CD4-positive, CD25-positive, alpha-beta regulatory T cell (primary cell): ENCODE data around the gene EFHB. TPM values are rescaled to one million over a fixed set of nuclear protein-coding genes. Genes with fewer than 3 reads are reported as not detected.
A peak's percentile ranks its signal among the peaks of the same experiment; 100 is the strongest.
"Not testable (repeated sequence)": the region's sequence is repeated elsewhere in the genome, so short reads cannot be mapped to it uniquely, and the experiment has no call there.

ENCODE experiments used
- ATAC-seq, 2 donors: fragments of 150-1000 bp; cut with Tn5 transposase; one replicate each; pipeline ENCODE4 v1.10.0; 2021; ENCODE audit warnings: low read depth in 2 of 2, moderate number of reproducible peaks in 2 of 2, moderate library complexity in 1 of 2
- DNase-seq, 3 donors: peaks; one replicate each; pipeline versions ENCODE4 v3.0.0 to v3.0.0-alpha.2; 2012 to 2022; ENCODE audit warnings: mixed read lengths in 1 of 3
- H3K27ac ChIP-seq: one replicate; pipeline ENCODE4 v1.7.0; 2013; ENCODE audit warnings: mild to moderate bottlenecking, low read length; ENCODE audit not compliant: insufficient read depth, poor library complexity, severe bottlenecking
- H3K27me3 ChIP-seq: one replicate; pipeline ENCODE4 v1.7.0; 2013; ENCODE audit warnings: low read length; ENCODE audit not compliant: control insufficient read depth, insufficient read depth
- H3K36me3 ChIP-seq: one replicate; pipeline ENCODE4 v1.7.0; 2013; ENCODE audit warnings: mild to moderate bottlenecking, low read length, moderate library complexity; ENCODE audit not compliant: control insufficient read depth, insufficient read depth
- H3K4me1 ChIP-seq: 2 replicates; pipeline ENCODE4 v1.7.0; 2013; ENCODE audit warnings: mild to moderate bottlenecking, low read length; ENCODE audit not compliant: insufficient read depth, control insufficient read depth, poor library complexity, severe bottlenecking
- H3K4me3 ChIP-seq: one replicate; pipeline ENCODE4 v1.7.0; 2013; ENCODE audit warnings: low read depth, mild to moderate bottlenecking, low read length, moderate library complexity
- H3K9me3 ChIP-seq, 2 experiments: 1 replicate in 1 of 2; 2 replicates in 1 of 2; pipeline ENCODE4 v1.7.0; 2013; ENCODE audit warnings: low read length in 2 of 2, mild to moderate bottlenecking in 1 of 2, moderate library complexity in 1 of 2; ENCODE audit not compliant: control insufficient read depth in 2 of 2
- H3K27ac Mint-ChIP-seq, 3 donors: one replicate each; pipeline ENCODE4 v1.8.0; 2020 to 2022; ENCODE audit warnings: mild to moderate bottlenecking in 3 of 3, mixed read lengths in 3 of 3, moderate library complexity in 2 of 3
- H3K27me3 Mint-ChIP-seq: one replicate; pipeline ENCODE4 v1.8.0; 2022; ENCODE audit warnings: mild to moderate bottlenecking, mixed read lengths
- H3K36me3 Mint-ChIP-seq: one replicate; pipeline ENCODE4 v1.8.0; 2020; ENCODE audit warnings: mixed read lengths
- H3K4me1 Mint-ChIP-seq, 4 donors: one replicate each; pipeline ENCODE4 v1.8.0; 2020 to 2022; ENCODE audit warnings: mixed read lengths in 4 of 4, mild to moderate bottlenecking in 1 of 4
- H3K4me3 Mint-ChIP-seq, 4 donors: one replicate each; pipeline ENCODE4 v1.8.0; 2020 to 2022; ENCODE audit warnings: mild to moderate bottlenecking in 4 of 4, mixed read lengths in 4 of 4, moderate library complexity in 3 of 4
- H3K9me3 Mint-ChIP-seq, 7 donors: one replicate each; pipeline ENCODE4 v1.8.0; 2020 to 2022; ENCODE audit warnings: mixed read lengths in 7 of 7, mild to moderate bottlenecking in 3 of 7, moderate library complexity in 2 of 7
- polyA plus RNA-seq, 4 donors: library from polyadenylated mRNA; unstranded; fragments of 300-500 nt; fragmentation: Illumina TruSeq; gene quantifications; one replicate each; pipeline ENCODE4 v1.2.3, GENCODE V29; 2021
- total RNA-seq: library from RNA; stranded (reverse); gene quantifications from one replicate; pipeline ENCODE4 v1.2.3, GENCODE V29; 2022

The EFHB gene
- total and polyA plus RNA-seq, 5 donors from 2014 or later: 0.10 to 1.3 (median 0.23) TPM

GRCh38 chr3:19881852-19882251 lies 52.2 kb downstream of the EFHB start:
- DNase-seq: no peak
- Histone ChIP-seq H3K27me3 (no peaks in the 10 kb centered on the region), H3K36me3 (no peaks in the 10 kb centered on the region), H3K4me1 (no peaks in the 10 kb centered on the region), H3K9me3 (no peaks in the 10 kb centered on the region), H3K4me3 (no peak overlapping the region), H3K27ac (no peak overlapping the region)
- H3K9me3 Mint-ChIP-seq: no peaks in the 10 kb centered on the region
- H3K36me3 Mint-ChIP-seq: no peaks in the 10 kb centered on the region
- ATAC-seq: no peak
- no peaks in the 10 kb centered on the region for H3K4me1 Mint-ChIP-seq
- H3K27ac Mint-ChIP-seq: no peak overlapping the region
- H3K4me3 Mint-ChIP-seq: no peak overlapping the region
- no peaks in the 10 kb centered on the region for H3K27me3 Mint-ChIP-seq

GRCh38 chr3:19881036-19881435 lies 53.0 kb downstream of the EFHB start:
- H3K36me3 Mint-ChIP-seq: no peaks in the 10 kb centered on the region
- DNase-seq (no peak), ATAC-seq (no peak)
- no peak overlapping the region for H3K27ac Mint-ChIP-seq
- no peak overlapping the region for H3K27ac ChIP-seq
- H3K4me3 Mint-ChIP-seq: no peak overlapping the region
- H3K27me3 ChIP-seq: no peaks in the 10 kb centered on the region
- H3K4me1 ChIP-seq: no peaks in the 10 kb centered on the region
- no peaks in the 10 kb centered on the region for H3K9me3 ChIP-seq
- no peaks in the 10 kb centered on the region for H3K9me3 Mint-ChIP-seq
- no peaks in the 10 kb centered on the region for H3K36me3 ChIP-seq
- H3K4me1 Mint-ChIP-seq: no peaks in the 10 kb centered on the region
- H3K27me3 Mint-ChIP-seq: no peaks in the 10 kb centered on the region
- no peak overlapping the region for H3K4me3 ChIP-seq

GRCh38 chr3:19877656-19878055 lies 56.4 kb downstream of the EFHB start:
- ATAC-seq (no peak), DNase-seq (no peak)
- H3K27ac ChIP-seq: no peak overlapping the region

GRCh38 chr3:19866751-19867347 lies 67.2 kb downstream of the EFHB start:
- Mint-ChIP-seq H3K36me3 (no peaks in the 10 kb centered on the region), H3K4me3 (no peak overlapping the region), H3K9me3 (peaks cover 0 to 3% (median 0%) of the 10 kb centered on the region in 7 donors), H3K27ac (no peak overlapping the region), H3K27me3 (peaks cover 21% of the 10 kb centered on the region), H3K4me1 (peaks cover 0 to 4% (median 0%) of the 10 kb centered on the region in 4 donors)
- peak in 2 of 3 donors; percentile 14 to 56 for DNase-seq
- Histone ChIP-seq H3K27me3 (no peaks in the 10 kb centered on the region), H3K36me3 (no peaks in the 10 kb centered on the region), H3K9me3 (no peaks in the 10 kb centered on the region), H3K4me3 (no peak overlapping the region), H3K27ac (no peak overlapping the region), H3K4me1 (no peaks in the 10 kb centered on the region)
- peak in 1 of 2 donors; percentile 55 for ATAC-seq

More at GRCh38 chr3:19877656-19878055, 56.4 kb downstream of the EFHB start:
- Histone ChIP-seq H3K27me3 (no peaks in the 10 kb centered on the region), H3K9me3 (no peaks in the 10 kb centered on the region), H3K36me3 (no peaks in the 10 kb centered on the region), H3K4me3 (no peak overlapping the region), H3K4me1 (no peaks in the 10 kb centered on the region)
- H3K27me3 Mint-ChIP-seq: peaks cover 4% of the 10 kb centered on the region
- no peak overlapping the region for H3K27ac Mint-ChIP-seq
- no peaks in the 10 kb centered on the region for H3K36me3 Mint-ChIP-seq
- H3K4me3 Mint-ChIP-seq: no peak overlapping the region
- H3K9me3 Mint-ChIP-seq: no peaks in the 10 kb centered on the region
- no peaks in the 10 kb centered on the region for H3K4me1 Mint-ChIP-seq

DNA sequence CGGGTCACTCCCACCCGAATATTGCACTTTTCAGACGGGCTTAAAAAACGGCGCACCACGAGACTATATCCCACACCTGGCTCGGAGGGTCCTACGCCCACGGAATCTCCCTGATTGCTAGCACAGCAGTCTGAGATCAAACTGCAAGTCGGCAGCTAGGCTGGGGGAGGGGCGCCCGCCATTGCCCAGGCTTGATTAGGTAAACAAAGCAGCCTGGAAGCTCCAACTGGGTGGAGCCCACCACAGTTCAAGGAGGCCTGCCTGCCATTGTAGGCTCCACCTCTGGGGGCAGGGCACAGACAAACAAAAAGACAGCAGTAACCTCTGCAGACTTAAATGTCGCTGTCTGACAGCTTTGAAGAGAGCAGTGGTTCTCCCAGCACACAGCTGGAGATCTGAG lies 78.7 kb downstream of the EFHB start:
- not testable (repeated sequence) for H3K9me3 ChIP-seq, H3K27ac ChIP-seq
- H3K9me3 Mint-ChIP-seq: peaks cover 0 to 19% (median 6%) of the 10 kb centered on the region in 7 donors

DNA sequence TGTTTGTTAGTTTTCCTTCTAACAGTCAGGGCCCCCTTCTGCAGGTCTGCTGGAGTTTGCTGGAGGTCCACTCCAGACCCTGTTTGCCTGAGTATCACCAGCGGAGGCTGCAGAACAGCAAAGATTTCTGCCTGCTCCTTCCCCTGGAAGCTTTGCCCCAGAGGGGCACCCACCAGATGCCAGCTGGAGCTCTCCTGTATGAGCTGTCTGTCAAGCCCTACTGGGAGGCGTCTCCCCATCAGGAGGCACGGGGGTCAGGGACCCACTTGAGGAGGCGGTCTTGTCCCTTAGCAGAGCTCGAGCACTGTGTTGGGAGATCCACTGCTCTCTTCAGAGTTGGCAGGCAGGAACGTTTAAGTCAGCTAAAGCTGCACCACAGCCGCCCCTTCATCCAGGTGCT lies 87.4 kb downstream of the EFHB start:
- H3K27me3 Mint-ChIP-seq, H3K4me3 ChIP-seq, H3K36me3 ChIP-seq, H3K4me3 Mint-ChIP-seq, DNase-seq, H3K4me1 Mint-ChIP-seq, H3K27ac Mint-ChIP-seq, ATAC-seq, H3K9me3 ChIP-seq, H3K27me3 ChIP-seq, H3K4me1 ChIP-seq, H3K27ac ChIP-seq, H3K36me3 Mint-ChIP-seq: not testable (repeated sequence)
- peaks cover 6 to 22% (median 18%) of the 10 kb centered on the region in 7 donors for H3K9me3 Mint-ChIP-seq

More for the DNA sequence above, 78.7 kb downstream of the EFHB start:
- not testable (repeated sequence) for H3K4me3 ChIP-seq, DNase-seq, H3K4me3 Mint-ChIP-seq, ATAC-seq, H3K36me3 ChIP-seq, H3K4me1 Mint-ChIP-seq, H3K27me3 ChIP-seq, H3K27me3 Mint-ChIP-seq, H3K4me1 ChIP-seq, H3K27ac Mint-ChIP-seq, H3K36me3 Mint-ChIP-seq

Other genes with a start within 250 kb of the EFHB start
- gene RAB5A, start 12.9 kb upstream of the EFHB start, total RNA-seq: 134 TPM
- 10 to 100 TPM; 33.8 to 41.9 (median 40.3) TPM for gene RAB5A, start 12.9 kb upstream of the EFHB start, polyA plus RNA-seq
- gene PP2D1, start 78.0 kb upstream of the EFHB start, total RNA-seq: not detected
- gene PP2D1, start 78.0 kb upstream of the EFHB start, polyA plus RNA-seq: 1 to 10 TPM in 1 of 4 donors, under 1 TPM in 3; 0.16 to 1.2 (median 0.21) TPM
- gene KAT2B, start 106.2 kb upstream of the EFHB start, total RNA-seq: 185 TPM
- 10 to 100 TPM in 1 of 4 donors, 1 to 10 TPM in 3; 5.7 to 11.0 (median 7.9) TPM for gene KAT2B, start 106.2 kb upstream of the EFHB start, polyA plus RNA-seq